ENCODE data around the gene SORBS2. TPM values are rescaled to one million over a fixed set of nuclear protein-coding genes. Genes with fewer than 3 reads are reported as not detected.

Gene SORBS2
- total and polyA plus RNA-seq, 8 donors, result 24.2 to 50.8 (median 35.5) TPM

DNA sequence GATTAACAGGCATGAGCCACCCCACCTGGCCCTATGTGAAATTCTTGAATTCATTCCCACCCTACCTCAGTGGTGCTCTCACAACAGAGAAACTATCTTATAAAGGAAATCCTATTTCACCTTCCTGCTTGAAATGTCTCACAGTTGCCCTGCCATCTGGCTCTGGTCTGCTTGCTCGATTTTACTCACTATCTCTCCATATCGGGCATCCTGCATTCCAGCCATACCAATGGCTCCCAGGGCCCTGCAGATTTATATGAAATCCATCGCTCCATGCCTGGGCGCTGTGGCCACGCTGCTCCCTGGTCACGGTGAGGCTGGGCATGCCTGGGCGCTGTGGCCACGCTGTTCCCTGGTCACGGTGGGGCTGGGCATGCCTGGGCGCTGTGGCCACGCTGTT, 15.8 kb downstream of the SORBS2 start:
- DNase-seq (no peak), ATAC-seq (no peak)
- no peaks in the 10 kb centered on the region for H3K9me3 ChIP-seq
- no peaks in the 10 kb centered on the region for H3K36me3 ChIP-seq
- TF ChIP-seq, protein P1, sequence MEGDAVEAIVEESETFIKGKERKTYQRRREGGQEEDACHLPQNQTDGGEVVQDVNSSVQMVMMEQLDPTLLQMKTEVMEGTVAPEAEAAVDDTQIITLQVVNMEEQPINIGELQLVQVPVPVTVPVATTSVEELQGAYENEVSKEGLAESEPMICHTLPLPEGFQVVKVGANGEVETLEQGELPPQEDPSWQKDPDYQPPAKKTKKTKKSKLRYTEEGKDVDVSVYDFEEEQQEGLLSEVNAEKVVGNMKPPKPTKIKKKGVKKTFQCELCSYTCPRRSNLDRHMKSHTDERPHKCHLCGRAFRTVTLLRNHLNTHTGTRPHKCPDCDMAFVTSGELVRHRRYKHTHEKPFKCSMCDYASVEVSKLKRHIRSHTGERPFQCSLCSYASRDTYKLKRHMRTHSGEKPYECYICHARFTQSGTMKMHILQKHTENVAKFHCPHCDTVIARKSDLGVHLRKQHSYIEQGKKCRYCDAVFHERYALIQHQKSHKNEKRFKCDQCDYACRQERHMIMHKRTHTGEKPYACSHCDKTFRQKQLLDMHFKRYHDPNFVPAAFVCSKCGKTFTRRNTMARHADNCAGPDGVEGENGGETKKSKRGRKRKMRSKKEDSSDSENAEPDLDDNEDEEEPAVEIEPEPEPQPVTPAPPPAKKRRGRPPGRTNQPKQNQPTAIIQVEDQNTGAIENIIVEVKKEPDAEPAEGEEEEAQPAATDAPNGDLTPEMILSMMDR (IDR thresholded peaks at IDR 0.05), result no peak
- intact Hi-C loops (cut with DNase I), result no loop called here
- H3K4me3 ChIP-seq, result no peak overlapping the region
- H3K27ac ChIP-seq, result no peak overlapping the region
- H3K4me1 ChIP-seq, result no peaks in the 10 kb centered on the region
- no peaks in the 10 kb centered on the region for H3K27me3 ChIP-seq

DNA sequence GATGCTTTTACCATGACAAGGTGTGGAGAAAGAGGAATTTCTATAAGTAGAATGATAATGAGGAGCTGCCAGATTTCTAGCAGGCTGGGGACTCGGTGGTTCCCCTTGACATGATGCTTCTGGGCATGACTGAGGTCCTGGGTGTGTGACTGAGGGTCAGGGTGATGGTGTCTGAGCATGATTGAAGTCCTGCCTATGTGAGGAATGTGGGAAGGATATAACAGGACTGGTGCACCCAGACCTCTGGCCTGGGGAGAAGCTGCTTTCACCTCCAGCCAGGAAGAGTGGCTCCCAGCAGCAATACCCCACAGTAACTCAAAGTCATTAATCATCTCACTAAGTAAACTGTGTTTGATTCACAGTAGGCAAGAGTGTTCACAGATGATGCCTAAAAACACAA, 17.4 kb downstream of the SORBS2 start:
- intact Hi-C loops (cut with DNase I), result no loop called here
- DNase-seq (no peak), ATAC-seq (no peak)
- no peaks in the 10 kb centered on the region for H3K9me3 ChIP-seq
- no peak overlapping the region for H3K4me3 ChIP-seq
- H3K27ac ChIP-seq, result no peak overlapping the region
- no peaks in the 10 kb centered on the region for H3K4me1 ChIP-seq
- TF ChIP-seq, protein P1 (IDR thresholded peaks at IDR 0.05), result no peak
- no peaks in the 10 kb centered on the region for H3K36me3 ChIP-seq
- H3K27me3 ChIP-seq, result no peaks in the 10 kb centered on the region

- DNase-seq (no peak), ATAC-seq (no peak)
- Histone ChIP-seq H3K27ac (no peak overlapping the region), H3K36me3 (no peaks in the 10 kb centered on the region), H3K27me3 (no peaks in the 10 kb centered on the region), H3K4me1 (no peaks in the 10 kb centered on the region), H3K9me3 (no peaks in the 10 kb centered on the region), H3K4me3 (no peak overlapping the region)
- intact Hi-C loops (cut with DNase I), result no loop called here
- TF ChIP-seq, protein P1 (IDR thresholded peaks at IDR 0.05), result no peak
These were observed 18.3 kb downstream of the SORBS2 start for GRCh38 chr4:185793716-185794115.

DNA sequence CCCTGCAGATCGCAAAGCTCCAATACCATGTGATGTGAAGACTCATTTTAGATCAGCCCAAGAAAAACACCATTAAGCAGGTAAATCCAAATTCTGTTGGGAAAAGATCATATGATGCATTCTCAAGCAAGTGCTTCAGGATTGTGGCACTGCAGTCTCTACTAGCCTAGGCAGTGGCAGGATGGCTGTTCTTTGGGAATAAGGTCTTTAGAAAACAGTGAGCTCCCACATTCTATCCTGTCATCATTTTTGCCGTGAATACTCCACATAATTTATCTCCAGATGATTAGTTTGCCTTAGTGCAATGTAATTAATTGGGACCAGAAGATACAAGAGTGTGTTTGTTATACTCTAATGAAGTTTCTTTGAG, 18.9 kb downstream of the SORBS2 start:
- DNase-seq (no peak), ATAC-seq (peak; percentile 14)
- Histone ChIP-seq H3K27ac (no peak overlapping the region), H3K4me3 (no peak overlapping the region), H3K27me3 (no peaks in the 10 kb centered on the region), H3K4me1 (no peaks in the 10 kb centered on the region), H3K36me3 (no peaks in the 10 kb centered on the region), H3K9me3 (no peaks in the 10 kb centered on the region)
- intact Hi-C loops (cut with DNase I), result no loop called here
- TF ChIP-seq, protein P1 (IDR thresholded peaks at IDR 0.05), result no peak

DNA sequence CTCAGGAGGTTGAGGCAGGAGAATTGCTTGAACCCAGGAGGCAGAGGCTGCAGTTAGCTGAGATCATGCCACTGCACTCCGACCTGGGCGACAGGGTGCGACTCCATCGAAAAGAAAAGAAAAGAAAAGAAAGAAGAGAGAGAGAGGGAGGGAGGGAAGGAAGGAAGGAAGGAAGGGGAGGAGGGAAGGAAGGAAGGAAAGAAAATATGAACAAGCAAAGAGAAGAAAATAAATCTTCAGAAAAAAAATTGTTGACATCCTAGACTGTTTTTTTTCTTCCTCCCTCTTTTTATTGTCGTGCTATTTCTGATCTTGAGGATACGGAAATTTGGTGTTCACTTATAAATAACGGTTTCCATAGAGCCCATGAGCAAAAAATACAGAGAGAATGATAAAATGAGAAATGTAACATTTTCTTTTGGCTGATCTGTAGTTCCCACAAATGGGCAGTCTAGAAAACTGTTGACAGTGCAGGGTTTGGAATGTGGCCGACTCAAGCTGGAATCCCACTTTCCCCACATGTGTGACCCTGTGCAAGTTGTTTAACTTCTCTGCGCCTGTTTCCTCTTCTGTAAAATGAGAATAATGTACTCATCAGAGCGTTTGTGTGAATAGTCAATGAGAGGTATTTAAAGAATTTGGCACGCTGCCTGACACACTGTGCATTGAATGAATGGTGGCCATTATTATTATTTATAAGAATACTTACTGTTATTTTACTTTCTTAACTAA, 19.4 kb downstream of the SORBS2 start:
- TF ChIP-seq, protein P1 (IDR thresholded peaks at IDR 0.05), result no peak
- Histone ChIP-seq H3K4me3 (no peak overlapping the region), H3K4me1 (no peaks in the 10 kb centered on the region), H3K27ac (no peak overlapping the region), H3K9me3 (no peaks in the 10 kb centered on the region), H3K27me3 (no peaks in the 10 kb centered on the region), H3K36me3 (no peaks in the 10 kb centered on the region)
- intact Hi-C loops (cut with DNase I), result no loop called here
- no peak for DNase-seq
- ATAC-seq, result peak; percentile 82
